ENCODE data around the gene INO80E. TPM values are rescaled to one million over a fixed set of nuclear protein-coding genes. Genes with fewer than 3 reads are reported as not detected.

The INO80E gene
- total RNA-seq, 1 donor from 2014 or later: 58.4 TPM

DNA sequence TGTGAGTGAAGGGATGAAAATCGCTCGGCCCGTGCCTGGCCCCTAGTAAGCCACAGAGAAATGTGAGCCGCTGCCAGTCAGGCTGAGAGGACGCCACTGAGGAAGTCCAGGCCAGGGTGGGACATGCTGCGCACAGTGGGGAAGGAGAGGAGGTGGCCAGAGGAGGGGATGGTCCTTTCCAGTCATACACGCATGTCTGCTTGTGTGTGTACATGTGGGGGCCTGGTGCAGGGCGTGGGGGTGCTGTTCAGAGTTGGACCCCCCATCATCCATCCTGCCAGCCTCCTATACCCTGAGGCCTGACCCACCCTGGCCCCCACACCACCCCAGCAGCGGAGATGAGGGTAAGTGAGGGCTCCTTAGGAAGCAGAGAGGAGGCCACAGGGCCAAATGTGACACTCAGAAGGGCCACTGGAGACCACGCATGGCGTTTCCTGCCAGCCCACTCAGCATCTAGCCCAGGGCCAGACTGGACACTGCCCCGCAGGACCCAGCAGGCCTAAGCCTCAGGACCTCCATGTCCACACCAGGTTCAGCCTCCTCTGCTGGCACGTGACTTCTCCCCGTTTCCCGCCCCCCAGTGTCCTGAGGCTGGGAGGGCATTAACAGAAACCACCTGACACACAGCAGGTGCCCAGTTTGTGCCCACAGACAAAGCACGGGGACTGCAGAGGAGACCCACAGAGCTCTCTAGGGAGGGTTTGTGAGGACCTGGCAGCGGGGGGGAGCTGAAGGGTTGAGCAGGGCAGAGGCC lies 7.8 kb downstream of the INO80E start:
- TF ChIP-seq, protein P1, sequence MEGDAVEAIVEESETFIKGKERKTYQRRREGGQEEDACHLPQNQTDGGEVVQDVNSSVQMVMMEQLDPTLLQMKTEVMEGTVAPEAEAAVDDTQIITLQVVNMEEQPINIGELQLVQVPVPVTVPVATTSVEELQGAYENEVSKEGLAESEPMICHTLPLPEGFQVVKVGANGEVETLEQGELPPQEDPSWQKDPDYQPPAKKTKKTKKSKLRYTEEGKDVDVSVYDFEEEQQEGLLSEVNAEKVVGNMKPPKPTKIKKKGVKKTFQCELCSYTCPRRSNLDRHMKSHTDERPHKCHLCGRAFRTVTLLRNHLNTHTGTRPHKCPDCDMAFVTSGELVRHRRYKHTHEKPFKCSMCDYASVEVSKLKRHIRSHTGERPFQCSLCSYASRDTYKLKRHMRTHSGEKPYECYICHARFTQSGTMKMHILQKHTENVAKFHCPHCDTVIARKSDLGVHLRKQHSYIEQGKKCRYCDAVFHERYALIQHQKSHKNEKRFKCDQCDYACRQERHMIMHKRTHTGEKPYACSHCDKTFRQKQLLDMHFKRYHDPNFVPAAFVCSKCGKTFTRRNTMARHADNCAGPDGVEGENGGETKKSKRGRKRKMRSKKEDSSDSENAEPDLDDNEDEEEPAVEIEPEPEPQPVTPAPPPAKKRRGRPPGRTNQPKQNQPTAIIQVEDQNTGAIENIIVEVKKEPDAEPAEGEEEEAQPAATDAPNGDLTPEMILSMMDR (IDR thresholded peaks at IDR 0.05): no peak
- intact Hi-C loops (cut with DNase I): no loop called here
- no peak overlapping the region for H3K27ac ChIP-seq
- ATAC-seq: no peak
- peaks cover 3% of the 10 kb centered on the region for H3K27me3 ChIP-seq (ENCODE audit: low read depth)
- no peak overlapping the region for H3K4me3 ChIP-seq
- peaks cover 23% of the 10 kb centered on the region for H3K36me3 ChIP-seq
- DNase-seq: no peak
- no peaks in the 10 kb centered on the region for H3K9me3 ChIP-seq
- peaks cover 4% of the 10 kb centered on the region for H3K4me1 ChIP-seq

DNA sequence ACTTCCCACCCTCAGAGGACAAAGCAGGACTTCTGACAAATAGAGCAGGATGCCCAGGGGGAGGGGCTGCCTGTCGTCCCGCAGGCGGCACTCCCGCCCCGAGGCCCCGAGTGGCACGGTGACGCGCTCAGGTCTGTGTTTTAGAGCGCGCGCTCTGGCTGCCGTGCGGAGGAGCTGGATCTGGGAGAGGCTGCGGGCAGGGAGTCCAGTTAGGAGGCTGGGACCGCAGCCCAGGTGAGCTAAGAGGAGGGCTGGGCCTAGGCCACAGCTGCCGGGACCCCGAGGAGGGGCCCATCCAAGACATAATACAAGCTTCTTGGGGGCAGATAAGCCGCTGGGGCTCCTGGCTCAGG lies 8.4 kb downstream of the INO80E start:
- Histone ChIP-seq H3K9me3 (no peaks in the 10 kb centered on the region), H3K27ac (no peak overlapping the region), H3K4me1 (peaks cover 4% of the 10 kb centered on the region), H3K27me3 (ENCODE audit: low read depth) (peaks cover 8% of the 10 kb centered on the region), H3K36me3 (peaks cover 23% of the 10 kb centered on the region), H3K4me3 (no peak overlapping the region)
- DNase-seq: peak; percentile 51
- ATAC-seq: peak; percentile 60
- TF ChIP-seq, protein P1 (IDR thresholded peaks at IDR 0.05): no peak
- intact Hi-C loops (cut with DNase I): no loop called here

DNA sequence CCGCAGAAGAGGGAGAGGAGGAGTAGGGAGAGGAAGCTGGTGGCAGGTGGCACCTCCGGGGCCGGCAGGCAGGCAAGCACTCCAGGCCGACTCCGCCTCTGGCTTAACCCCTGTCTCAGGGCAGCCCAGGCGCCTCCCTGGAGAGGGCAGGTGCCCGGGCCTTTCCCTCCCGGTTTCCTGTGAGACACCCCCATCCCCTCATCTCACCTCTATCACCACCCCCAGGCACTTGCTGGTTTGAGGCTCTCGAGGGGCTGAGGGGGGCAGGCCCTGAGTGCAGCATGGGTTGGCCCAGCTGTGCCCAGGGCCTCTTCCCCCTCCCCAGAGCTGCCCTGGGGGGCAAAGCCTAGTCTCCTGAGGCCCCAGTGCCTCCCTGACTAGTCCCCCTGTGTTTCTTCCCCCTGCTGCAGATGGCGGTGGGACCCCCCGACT lies 8.8 kb downstream of the INO80E start:
- peaks cover 23% of the 10 kb centered on the region for H3K36me3 ChIP-seq
- ATAC-seq: peak; percentile 65 to 76
- peaks cover 13% of the 10 kb centered on the region for H3K27me3 ChIP-seq (ENCODE audit: low read depth)
- no peak for DNase-seq
- TF ChIP-seq, protein P1 (IDR thresholded peaks at IDR 0.05): no peak
- peaks cover 4% of the 10 kb centered on the region for H3K4me1 ChIP-seq
- H3K4me3 ChIP-seq: no peak overlapping the region
- intact Hi-C loops (cut with DNase I): no loop called here
- no peak overlapping the region for H3K27ac ChIP-seq
- no peaks in the 10 kb centered on the region for H3K9me3 ChIP-seq

DNA sequence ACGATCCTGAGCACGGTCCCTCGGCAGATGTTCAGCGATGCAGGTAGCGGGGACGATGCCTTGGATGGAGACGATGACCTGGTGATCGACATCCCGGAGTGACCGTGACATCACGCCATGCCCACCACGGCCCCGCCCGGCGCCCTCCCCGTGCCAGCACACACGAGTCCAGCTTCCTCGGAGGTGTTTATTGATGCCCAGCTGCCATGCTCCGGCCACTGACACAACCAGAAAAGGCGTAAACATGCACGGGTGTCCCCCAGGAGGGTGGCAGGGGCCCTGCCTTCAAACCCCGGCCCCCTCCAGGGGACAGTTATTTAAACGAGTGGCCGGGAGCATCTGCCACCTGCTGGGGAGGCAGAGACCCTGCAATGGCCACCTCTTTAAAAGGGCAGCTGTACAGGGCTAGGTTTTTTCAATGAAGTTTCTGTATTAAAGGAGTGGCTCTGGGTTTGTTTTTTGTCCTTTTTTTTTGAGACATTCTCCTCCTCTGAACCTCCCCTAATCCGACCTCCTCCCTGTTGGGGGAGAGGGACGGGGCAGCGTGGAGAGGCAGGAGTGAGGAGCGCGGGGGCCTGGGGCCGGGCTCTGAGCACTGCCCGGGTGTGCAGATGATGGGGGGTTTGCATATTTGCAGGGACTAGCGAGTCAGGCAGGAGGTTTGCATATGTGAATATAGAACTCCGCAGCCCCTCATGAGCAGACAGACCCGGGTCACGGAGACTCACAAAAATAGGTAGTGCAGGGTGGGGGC lies 9.5 kb downstream of the INO80E start:
- peak; percentile 65 to 73 for ATAC-seq
- Histone ChIP-seq H3K9me3 (no peaks in the 10 kb centered on the region), H3K27me3 (ENCODE audit: low read depth) (peaks cover 20% of the 10 kb centered on the region), H3K36me3 (peaks cover 17% of the 10 kb centered on the region), H3K4me1 (peaks cover 9% of the 10 kb centered on the region), H3K4me3 (no peak overlapping the region), H3K27ac (no peak overlapping the region)
- no peak for DNase-seq
- intact Hi-C loops (cut with DNase I): no loop called here
- TF ChIP-seq, protein P1 (IDR thresholded peaks at IDR 0.05): peak; percentile 85

DNA sequence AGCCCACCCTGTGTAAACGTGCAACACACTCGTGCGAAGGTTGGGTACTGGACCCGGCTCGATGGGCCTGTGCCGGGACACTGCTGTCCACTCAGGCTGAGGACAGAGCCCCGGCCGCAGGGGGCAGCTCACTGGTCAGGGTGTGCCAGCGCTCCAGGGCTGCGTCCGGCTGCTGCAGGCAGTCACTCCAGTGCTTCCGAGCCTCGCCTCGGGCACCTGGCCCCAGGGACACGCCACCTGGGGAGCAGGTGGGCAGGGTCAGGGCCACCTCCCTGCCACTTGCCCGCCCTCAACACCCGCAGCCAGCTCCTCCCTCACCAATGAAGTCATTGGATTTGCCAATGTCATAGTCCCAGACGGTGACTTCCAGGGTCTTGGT lies 10.0 kb downstream of the INO80E start:
- Histone ChIP-seq H3K36me3 (peaks cover 12% of the 10 kb centered on the region), H3K4me1 (peaks cover 15% of the 10 kb centered on the region), H3K9me3 (no peaks in the 10 kb centered on the region), H3K27ac (no peak overlapping the region), H3K4me3 (no peak overlapping the region), H3K27me3 (ENCODE audit: low read depth) (peaks cover 25% of the 10 kb centered on the region)
- ATAC-seq (no peak), DNase-seq (no peak)
- TF ChIP-seq, protein P1 (IDR thresholded peaks at IDR 0.05): no peak
- intact Hi-C loops (cut with DNase I): no loop called here
